A549 (cell line): ENCODE results near the gene TACR1.

ENCODE experiments used
- CTCF ChIP-seq: fragments of >200 bp; sonication (Bioruptor Twin); formaldehyde crosslinking; IDR thresholded peaks from 3 replicates; pipeline ENCODE4 v1.5.1; 2016
- HDAC2 ChIP-seq: fragments of 200-600 bp; sonication (generic); IDR thresholded peaks from 2 replicates; pipeline ENCODE4 v1.6.1; 2016
- JUNB ChIP-seq: fragments of >200 bp; sonication (Bioruptor Twin); formaldehyde crosslinking; IDR thresholded peaks from 2 replicates; pipeline ENCODE4 v1.6.1; 2016
- POLR2A ChIP-seq: IDR thresholded peaks from 2 replicates; pipeline ENCODE4 v1.6.1; 2012; ENCODE audit warnings: mild to moderate bottlenecking, low read length
- USF2 ChIP-seq: fragments of 450-650 bp; IDR thresholded peaks from 2 replicates; pipeline ENCODE4 v1.6.1; 2014; ENCODE audit warnings: antibody characterized with exemption

DNA sequence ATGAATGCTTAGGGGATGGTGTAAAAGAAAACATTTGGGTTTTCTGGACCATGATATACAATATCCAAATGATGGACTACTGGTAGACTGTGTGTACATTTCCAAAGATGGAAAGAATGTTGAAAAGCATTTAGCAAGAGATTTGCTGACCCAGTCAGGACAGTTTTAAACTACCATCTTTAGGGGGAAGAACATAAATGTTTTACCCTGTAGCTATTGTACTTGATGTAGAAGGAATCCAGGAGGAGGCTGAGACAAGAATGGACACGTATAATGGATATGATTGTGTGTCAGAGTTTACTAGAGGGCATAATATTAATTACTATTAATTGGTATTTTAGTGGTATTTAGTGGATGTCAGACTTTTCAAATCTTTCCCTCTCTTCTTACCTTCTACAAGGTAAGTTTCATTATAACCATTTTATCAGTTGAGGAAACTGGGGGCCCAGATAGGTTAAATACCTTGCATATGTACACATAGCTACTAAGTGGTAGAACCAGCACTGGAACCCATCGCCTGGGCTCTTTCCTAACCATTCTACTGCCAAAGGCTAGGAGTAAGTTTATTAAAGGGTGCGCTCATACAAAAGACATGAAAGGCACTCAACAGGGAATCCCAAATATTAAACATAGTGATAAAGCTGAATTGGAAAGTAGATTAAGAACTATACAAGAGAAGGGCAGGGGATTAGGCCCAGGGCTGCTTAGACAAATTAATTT, 8.9 kb downstream of the TACR1 start:
- TF ChIP-seq POLR2A (no peak), JUNB (no peak), USF2 (no peak), HDAC2 (no peak), CTCF (no peak)
